ENCODE results near the gene FOXS1.

DNA sequence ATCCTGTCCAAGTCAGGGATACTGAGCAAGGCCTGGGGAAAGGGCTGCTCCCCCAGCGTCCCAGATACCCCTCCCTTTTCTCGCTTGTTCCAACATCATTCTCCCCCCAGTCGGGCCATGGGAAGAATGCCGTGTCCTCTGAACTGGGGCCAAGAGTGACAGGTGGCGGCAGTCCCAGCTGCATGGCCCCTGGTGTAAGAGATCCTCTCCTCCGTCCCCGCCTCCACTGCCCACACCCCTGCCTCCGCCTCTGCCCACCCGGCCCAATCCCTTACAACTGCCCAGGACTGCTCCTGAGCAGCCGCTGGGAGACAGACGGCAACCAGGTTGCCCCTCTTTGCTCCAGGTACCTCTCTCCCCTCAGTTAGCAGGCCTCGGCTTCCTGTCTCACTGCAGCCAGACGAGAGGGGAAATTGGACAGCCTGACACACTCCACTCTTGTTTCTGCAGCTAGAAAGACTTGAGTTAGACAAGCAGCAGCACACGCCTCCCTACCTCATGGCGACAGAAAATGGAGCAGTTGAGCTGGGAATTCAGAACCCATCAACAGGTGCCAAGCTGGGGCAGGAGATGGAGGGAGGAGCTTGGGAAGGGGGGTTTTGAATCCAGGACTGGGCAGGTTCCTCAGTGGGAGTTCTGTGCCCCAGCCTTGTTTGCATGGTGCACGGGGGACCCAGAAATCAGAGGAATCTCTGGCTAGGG, 26.2 kb downstream of the FOXS1 start, which contains the start of gene MYLK2:
- no peak for TF ChIP-seq EZH2phosphoT487 (IDR thresholded peaks at IDR 0.05; ENCODE audit: unreplicated experiment)
- no peak for TF ChIP-seq POLR2AphosphoS5 (IDR thresholded peaks at IDR 0.05; ENCODE audit: low read depth)
- no peak for TF ChIP-seq CREB1 (CRISPR knock-in tag; IDR thresholded peaks at IDR 0.05; ENCODE audit: low read depth)
- TF ChIP-seq, protein P1, sequence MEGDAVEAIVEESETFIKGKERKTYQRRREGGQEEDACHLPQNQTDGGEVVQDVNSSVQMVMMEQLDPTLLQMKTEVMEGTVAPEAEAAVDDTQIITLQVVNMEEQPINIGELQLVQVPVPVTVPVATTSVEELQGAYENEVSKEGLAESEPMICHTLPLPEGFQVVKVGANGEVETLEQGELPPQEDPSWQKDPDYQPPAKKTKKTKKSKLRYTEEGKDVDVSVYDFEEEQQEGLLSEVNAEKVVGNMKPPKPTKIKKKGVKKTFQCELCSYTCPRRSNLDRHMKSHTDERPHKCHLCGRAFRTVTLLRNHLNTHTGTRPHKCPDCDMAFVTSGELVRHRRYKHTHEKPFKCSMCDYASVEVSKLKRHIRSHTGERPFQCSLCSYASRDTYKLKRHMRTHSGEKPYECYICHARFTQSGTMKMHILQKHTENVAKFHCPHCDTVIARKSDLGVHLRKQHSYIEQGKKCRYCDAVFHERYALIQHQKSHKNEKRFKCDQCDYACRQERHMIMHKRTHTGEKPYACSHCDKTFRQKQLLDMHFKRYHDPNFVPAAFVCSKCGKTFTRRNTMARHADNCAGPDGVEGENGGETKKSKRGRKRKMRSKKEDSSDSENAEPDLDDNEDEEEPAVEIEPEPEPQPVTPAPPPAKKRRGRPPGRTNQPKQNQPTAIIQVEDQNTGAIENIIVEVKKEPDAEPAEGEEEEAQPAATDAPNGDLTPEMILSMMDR (conservative IDR thresholded peaks at IDR 0.05; ENCODE audit: low read depth in 2 of 2) = no peak
- TF ChIP-seq EZH2 (IDR thresholded peaks at IDR 0.05; ENCODE audit: low read depth, unreplicated experiment) = no peak
- TF ChIP-seq, protein P2, sequence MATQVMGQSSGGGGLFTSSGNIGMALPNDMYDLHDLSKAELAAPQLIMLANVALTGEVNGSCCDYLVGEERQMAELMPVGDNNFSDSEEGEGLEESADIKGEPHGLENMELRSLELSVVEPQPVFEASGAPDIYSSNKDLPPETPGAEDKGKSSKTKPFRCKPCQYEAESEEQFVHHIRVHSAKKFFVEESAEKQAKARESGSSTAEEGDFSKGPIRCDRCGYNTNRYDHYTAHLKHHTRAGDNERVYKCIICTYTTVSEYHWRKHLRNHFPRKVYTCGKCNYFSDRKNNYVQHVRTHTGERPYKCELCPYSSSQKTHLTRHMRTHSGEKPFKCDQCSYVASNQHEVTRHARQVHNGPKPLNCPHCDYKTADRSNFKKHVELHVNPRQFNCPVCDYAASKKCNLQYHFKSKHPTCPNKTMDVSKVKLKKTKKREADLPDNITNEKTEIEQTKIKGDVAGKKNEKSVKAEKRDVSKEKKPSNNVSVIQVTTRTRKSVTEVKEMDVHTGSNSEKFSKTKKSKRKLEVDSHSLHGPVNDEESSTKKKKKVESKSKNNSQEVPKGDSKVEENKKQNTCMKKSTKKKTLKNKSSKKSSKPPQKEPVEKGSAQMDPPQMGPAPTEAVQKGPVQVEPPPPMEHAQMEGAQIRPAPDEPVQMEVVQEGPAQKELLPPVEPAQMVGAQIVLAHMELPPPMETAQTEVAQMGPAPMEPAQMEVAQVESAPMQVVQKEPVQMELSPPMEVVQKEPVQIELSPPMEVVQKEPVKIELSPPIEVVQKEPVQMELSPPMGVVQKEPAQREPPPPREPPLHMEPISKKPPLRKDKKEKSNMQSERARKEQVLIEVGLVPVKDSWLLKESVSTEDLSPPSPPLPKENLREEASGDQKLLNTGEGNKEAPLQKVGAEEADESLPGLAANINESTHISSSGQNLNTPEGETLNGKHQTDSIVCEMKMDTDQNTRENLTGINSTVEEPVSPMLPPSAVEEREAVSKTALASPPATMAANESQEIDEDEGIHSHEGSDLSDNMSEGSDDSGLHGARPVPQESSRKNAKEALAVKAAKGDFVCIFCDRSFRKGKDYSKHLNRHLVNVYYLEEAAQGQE (IDR thresholded peaks at IDR 0.05; ENCODE audit: unreplicated experiment) = no peak
- TF ChIP-seq JUNB (IDR thresholded peaks at IDR 0.05; ENCODE audit: unreplicated experiment) = no peak
- no peak for TF ChIP-seq ZNF114 (CRISPR knock-in tag; IDR thresholded peaks at IDR 0.05)
- TF ChIP-seq NANOG (IDR thresholded peaks at IDR 0.05; ENCODE audit: borderline replicate concordance) = no peak
- TF ChIP-seq, protein P3, sequence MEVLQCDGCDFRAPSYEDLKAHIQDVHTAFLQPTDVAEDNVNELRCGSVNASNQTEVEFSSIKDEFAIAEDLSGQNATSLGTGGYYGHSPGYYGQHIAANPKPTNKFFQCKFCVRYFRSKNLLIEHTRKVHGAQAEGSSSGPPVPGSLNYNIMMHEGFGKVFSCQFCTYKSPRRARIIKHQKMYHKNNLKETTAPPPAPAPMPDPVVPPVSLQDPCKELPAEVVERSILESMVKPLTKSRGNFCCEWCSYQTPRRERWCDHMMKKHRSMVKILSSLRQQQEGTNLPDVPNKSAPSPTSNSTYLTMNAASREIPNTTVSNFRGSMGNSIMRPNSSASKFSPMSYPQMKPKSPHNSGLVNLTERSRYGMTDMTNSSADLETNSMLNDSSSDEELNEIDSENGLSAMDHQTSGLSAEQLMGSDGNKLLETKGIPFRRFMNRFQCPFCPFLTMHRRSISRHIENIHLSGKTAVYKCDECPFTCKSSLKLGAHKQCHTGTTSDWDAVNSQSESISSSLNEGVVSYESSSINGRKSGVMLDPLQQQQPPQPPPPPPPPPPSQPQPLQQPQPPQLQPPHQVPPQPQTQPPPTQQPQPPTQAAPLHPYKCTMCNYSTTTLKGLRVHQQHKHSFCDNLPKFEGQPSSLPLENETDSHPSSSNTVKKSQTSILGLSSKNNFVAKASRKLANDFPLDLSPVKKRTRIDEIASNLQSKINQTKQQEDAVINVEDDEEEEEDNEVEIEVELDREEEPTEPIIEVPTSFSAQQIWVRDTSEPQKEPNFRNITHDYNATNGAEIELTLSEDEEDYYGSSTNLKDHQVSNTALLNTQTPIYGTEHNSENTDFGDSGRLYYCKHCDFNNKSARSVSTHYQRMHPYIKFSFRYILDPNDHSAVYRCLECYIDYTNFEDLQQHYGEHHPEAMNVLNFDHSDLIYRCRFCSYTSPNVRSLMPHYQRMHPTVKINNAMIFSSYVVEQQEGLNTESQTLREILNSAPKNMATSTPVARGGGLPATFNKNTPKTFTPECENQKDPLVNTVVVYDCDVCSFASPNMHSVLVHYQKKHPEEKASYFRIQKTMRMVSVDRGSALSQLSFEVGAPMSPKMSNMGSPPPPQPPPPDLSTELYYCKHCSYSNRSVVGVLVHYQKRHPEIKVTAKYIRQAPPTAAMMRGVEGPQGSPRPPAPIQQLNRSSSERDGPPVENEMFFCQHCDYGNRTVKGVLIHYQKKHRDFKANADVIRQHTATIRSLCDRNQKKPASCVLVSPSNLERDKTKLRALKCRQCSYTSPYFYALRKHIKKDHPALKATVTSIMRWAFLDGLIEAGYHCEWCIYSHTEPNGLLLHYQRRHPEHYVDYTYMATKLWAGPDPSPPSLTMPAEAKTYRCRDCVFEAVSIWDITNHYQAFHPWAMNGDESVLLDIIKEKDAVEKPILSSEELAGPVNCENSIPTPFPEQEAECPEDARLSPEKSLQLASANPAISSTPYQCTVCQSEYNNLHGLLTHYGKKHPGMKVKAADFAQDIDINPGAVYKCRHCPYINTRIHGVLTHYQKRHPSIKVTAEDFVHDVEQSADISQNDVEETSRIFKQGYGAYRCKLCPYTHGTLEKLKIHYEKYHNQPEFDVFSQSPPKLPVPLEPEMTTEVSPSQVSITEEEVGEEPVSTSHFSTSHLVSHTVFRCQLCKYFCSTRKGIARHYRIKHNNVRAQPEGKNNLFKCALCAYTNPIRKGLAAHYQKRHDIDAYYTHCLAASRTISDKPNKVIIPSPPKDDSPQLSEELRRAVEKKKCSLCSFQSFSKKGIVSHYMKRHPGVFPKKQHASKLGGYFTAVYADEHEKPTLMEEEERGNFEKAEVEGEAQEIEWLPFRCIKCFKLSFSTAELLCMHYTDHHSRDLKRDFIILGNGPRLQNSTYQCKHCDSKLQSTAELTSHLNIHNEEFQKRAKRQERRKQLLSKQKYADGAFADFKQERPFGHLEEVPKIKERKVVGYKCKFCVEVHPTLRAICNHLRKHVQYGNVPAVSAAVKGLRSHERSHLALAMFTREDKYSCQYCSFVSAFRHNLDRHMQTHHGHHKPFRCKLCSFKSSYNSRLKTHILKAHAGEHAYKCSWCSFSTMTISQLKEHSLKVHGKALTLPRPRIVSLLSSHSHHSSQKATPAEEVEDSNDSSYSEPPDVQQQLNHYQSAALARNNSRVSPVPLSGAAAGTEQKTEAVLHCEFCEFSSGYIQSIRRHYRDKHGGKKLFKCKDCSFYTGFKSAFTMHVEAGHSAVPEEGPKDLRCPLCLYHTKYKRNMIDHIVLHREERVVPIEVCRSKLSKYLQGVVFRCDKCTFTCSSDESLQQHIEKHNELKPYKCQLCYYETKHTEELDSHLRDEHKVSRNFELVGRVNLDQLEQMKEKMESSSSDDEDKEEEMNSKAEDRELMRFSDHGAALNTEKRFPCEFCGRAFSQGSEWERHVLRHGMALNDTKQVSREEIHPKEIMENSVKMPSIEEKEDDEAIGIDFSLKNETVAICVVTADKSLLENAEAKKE (CRISPR knock-in tag; IDR thresholded peaks at IDR 0.05) = no peak
- TF ChIP-seq STAT1 (IDR thresholded peaks at IDR 0.05; ENCODE audit: unreplicated experiment) = no peak
- no peak for TF ChIP-seq ZNF331 (CRISPR knock-in tag; IDR thresholded peaks at IDR 0.05; ENCODE audit: low read depth)
- TF ChIP-seq, protein P4, sequence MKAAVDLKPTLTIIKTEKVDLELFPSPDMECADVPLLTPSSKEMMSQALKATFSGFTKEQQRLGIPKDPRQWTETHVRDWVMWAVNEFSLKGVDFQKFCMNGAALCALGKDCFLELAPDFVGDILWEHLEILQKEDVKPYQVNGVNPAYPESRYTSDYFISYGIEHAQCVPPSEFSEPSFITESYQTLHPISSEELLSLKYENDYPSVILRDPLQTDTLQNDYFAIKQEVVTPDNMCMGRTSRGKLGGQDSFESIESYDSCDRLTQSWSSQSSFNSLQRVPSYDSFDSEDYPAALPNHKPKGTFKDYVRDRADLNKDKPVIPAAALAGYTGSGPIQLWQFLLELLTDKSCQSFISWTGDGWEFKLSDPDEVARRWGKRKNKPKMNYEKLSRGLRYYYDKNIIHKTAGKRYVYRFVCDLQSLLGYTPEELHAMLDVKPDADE (IDR thresholded peaks at IDR 0.05) = no peak
